ENCODE measurements around the gene ZSWIM7.

GRCh38 chr17:15957206-15957605 lies 42.3 kb downstream of the ZSWIM7 start:
- no peak for TF ChIP-seq EZH2 (IDR thresholded peaks at IDR 0.05; ENCODE audit: insufficient read depth, poor library complexity, severe bottlenecking)
- no peak for TF ChIP-seq EZH2phosphoT487 (IDR thresholded peaks at IDR 0.05; ENCODE audit: insufficient read depth, low read depth)
